WTC11 (cell line): Measurements from ENCODE around the gene TFPI2. TPM values are rescaled to one million over a fixed set of nuclear protein-coding genes. Genes with fewer than 3 reads are reported as not detected.
A peak's percentile ranks its signal among the peaks of the same experiment; 100 is the strongest.

Source experiments
- ATAC-seq: fragments of 200-7000 bp; cut with Tn5 transposase; 2 replicates; pipeline ENCODE4 v1.10.0; 2021; ENCODE audit warnings: mild to moderate bottlenecking, moderate library complexity
- CTCF ChIA-PET: fragments of 300-600 bp; sonication (Branson Sonifier 250); formaldehyde crosslinking; loops from one replicate; lab custom pipeline; 2021; ENCODE audit warnings: antibody characterized with exemption; lab: Charles Lee
- POLR2A ChIA-PET: fragments of 350-600 bp; sonication (Branson Sonifier 250); formaldehyde crosslinking; loops from one replicate; lab custom pipeline; 2021; ENCODE audit warnings: antibody characterized with exemption; lab: Charles Lee
- DNase-seq: peaks from one replicate; pipeline ENCODE4 v3.0.0; 2021; ENCODE audit warnings: low spot score
- H3K27ac Mint-ChIP-seq: 2 replicates; pipeline ENCODE4 v1.8.0; 2021; ENCODE audit warnings: mixed read lengths
- H3K27me3 Mint-ChIP-seq: 2 replicates; pipeline ENCODE4 v1.8.0; 2021; ENCODE audit warnings: low read depth, mild to moderate bottlenecking, moderate library complexity, mixed read lengths
- H3K36me3 Mint-ChIP-seq: 2 replicates; pipeline ENCODE4 v1.8.0; 2021; ENCODE audit warnings: mixed read lengths
- H3K4me1 Mint-ChIP-seq: 2 replicates; pipeline ENCODE4 v1.8.0; 2022; ENCODE audit warnings: mixed read lengths
- H3K4me3 Mint-ChIP-seq: 2 replicates; pipeline ENCODE4 v1.8.0; 2021; ENCODE audit warnings: mild to moderate bottlenecking, moderate library complexity, mixed read lengths
- H3K9me3 Mint-ChIP-seq: 2 replicates; pipeline ENCODE4 v1.8.0; 2021; ENCODE audit warnings: mixed read lengths
- CBFB ChIP-seq: sonication (generic); formaldehyde crosslinking; IDR thresholded peaks from 2 replicates; pipeline ENCODE4 v1.8.1; 2022; ENCODE audit warnings: mild to moderate bottlenecking, low read depth, missing genetic modification reagents
- CREB1 ChIP-seq: sonication (generic); formaldehyde crosslinking; IDR thresholded peaks from 2 replicates; pipeline ENCODE4 v1.8.0; 2023; ENCODE audit warnings: mild to moderate bottlenecking, missing genetic modification reagents
- FOXP1 ChIP-seq: sonication (generic); formaldehyde crosslinking; IDR thresholded peaks from 2 replicates; pipeline ENCODE4 v1.8.0; 2022; ENCODE audit warnings: missing genetic modification reagents, mild to moderate bottlenecking, moderate library complexity, borderline replicate concordance
- JAZF1 ChIP-seq: fragments of 250-450 bp; sonication (Bioruptor Pico); IDR thresholded peaks from 2 replicates; pipeline ENCODE4 v1.9.0; 2021; ENCODE audit warnings: moderate library complexity, mild to moderate bottlenecking, inconsistent platforms
- OVOL2 ChIP-seq: fragments of 250-450 bp; sonication (Bioruptor Pico); IDR thresholded peaks from 2 replicates; pipeline ENCODE4 v1.9.0; 2021; ENCODE audit warnings: mild to moderate bottlenecking, borderline replicate concordance
- PRDM15 ChIP-seq: sonication (generic); formaldehyde crosslinking; IDR thresholded peaks from 2 replicates; pipeline ENCODE4 v1.8.0; 2022; ENCODE audit warnings: missing genetic modification reagents
- PREB ChIP-seq: sonication (generic); formaldehyde crosslinking; IDR thresholded peaks from 2 replicates; pipeline ENCODE4 v1.8.1; 2022; ENCODE audit warnings: mild to moderate bottlenecking, missing genetic modification reagents, moderate library complexity, borderline replicate concordance
- RELA ChIP-seq: sonication (generic); formaldehyde crosslinking; IDR thresholded peaks from 2 replicates; pipeline ENCODE4 v1.8.1; 2022; ENCODE audit warnings: missing genetic modification reagents, mild to moderate bottlenecking, borderline replicate concordance
- ZNF423 ChIP-seq: fragments of 250-450 bp; sonication (Bioruptor Pico); IDR thresholded peaks from 2 replicates; pipeline ENCODE4 v2.1.2; 2022; ENCODE audit warnings: mild to moderate bottlenecking, moderate library complexity
- ZNF532 ChIP-seq: fragments of 250-450 bp; sonication (Bioruptor Pico); IDR thresholded peaks from 2 replicates; pipeline ENCODE4 v1.9.0; 2021; ENCODE audit warnings: mild to moderate bottlenecking, borderline replicate concordance
- ZNF671 ChIP-seq: fragments of 250-450 bp; sonication (Bioruptor Pico); IDR thresholded peaks from 2 replicates; pipeline ENCODE4 v1.8.0; 2021; ENCODE audit warnings: mild to moderate bottlenecking
- total RNA-seq: library from RNA; stranded (reverse); gene quantifications from 3 replicates; pipeline ENCODE4 v1.2.3, GENCODE V29; 2021
- TF ChIP-seq, protein P1 (sequence below): sonication (generic); formaldehyde crosslinking; IDR thresholded peaks from 2 replicates; pipeline ENCODE4 v1.8.1; 2023; ENCODE audit warnings: mild to moderate bottlenecking, moderate library complexity, missing genetic modification reagents
- TF ChIP-seq, protein P2 (sequence below): sonication (generic); formaldehyde crosslinking; IDR thresholded peaks from 2 replicates; pipeline ENCODE4 v1.8.0; 2022; ENCODE audit warnings: mild to moderate bottlenecking, missing genetic modification reagents
- TF ChIP-seq, protein P3 (sequence below): sonication (generic); formaldehyde crosslinking; IDR thresholded peaks from 2 replicates; pipeline ENCODE4 v1.8.1; 2022; ENCODE audit warnings: low read depth, missing genetic modification reagents, borderline replicate concordance

Gene TFPI2
- total RNA-seq, 1 experiment from 2014 or later = 10.4 TPM

DNA sequence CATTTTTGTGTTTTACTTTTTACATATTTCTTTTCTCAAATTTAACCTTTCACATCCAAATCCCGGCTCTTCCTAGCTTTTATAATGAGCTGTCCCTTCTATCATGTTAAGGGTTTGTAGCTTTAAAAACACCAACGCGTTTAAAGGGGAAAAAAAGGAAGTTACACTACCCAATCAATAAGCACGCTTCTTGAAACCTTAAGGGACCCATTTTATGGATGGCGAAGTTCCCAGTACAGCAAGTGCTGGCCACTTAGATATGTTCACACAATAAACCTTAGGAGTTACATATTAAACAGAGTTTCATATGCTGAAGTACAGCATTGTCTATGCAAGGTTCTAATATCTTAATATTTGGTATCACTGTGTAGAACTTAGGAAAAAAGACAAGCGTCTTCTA is 32.7 kb upstream of the TFPI2 start (continued):
- TF ChIP-seq ZNF532 (no peak), ZNF671 (CRISPR knock-in tag) (no peak), CBFB (CRISPR knock-in tag) (no peak), OVOL2 (no peak), JAZF1 (CRISPR knock-in tag) (no peak), FOXP1 (CRISPR knock-in tag) (no peak), CREB1 (no peak)
- TF ChIP-seq, protein P1, sequence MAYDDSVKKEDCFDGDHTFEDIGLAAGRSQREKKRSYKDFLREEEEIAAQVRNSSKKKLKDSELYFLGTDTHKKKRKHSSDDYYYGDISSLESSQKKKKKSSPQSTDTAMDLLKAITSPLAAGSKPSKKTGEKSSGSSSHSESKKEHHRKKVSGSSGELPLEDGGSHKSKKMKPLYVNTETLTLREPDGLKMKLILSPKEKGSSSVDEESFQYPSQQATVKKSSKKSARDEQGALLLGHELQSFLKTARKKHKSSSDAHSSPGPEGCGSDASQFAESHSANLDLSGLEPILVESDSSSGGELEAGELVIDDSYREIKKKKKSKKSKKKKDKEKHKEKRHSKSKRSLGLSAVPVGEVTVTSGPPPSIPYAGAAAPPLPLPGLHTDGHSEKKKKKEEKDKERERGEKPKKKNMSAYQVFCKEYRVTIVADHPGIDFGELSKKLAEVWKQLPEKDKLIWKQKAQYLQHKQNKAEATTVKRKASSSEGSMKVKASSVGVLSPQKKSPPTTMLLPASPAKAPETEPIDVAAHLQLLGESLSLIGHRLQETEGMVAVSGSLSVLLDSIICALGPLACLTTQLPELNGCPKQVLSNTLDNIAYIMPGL (CRISPR knock-in tag) = no peak

GRCh38 chr7:93921607-93922566 is 31.3 kb upstream of the TFPI2 start, which contains the start of gene GNG11:
TSS of gene GNG11 (plus strand) at chr7:93921735. CDS start at chr7:93922138, 403 bp downstream.
- peak; percentile 59 for DNase-seq
- no peaks in the 10 kb centered on the region for H3K27me3 Mint-ChIP-seq
- H3K4me1 Mint-ChIP-seq = peaks cover 23% of the 10 kb centered on the region
- H3K27ac Mint-ChIP-seq = no peak within 1 kb of the TSS; the same call in 1 of the 2 replicates
- POLR2A ChIA-PET = no interaction called here
- peak; percentile 92 for ATAC-seq
- H3K9me3 Mint-ChIP-seq = 0 out of 2 replicates have a peak, but pooled peaks cover 4% of the 10 kb centered on the region
- H3K4me3 Mint-ChIP-seq = peak within 1 kb of the TSS; percentile 67
- TF ChIP-seq, protein P2, sequence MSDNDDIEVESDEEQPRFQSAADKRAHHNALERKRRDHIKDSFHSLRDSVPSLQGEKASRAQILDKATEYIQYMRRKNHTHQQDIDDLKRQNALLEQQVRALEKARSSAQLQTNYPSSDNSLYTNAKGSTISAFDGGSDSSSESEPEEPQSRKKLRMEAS (CRISPR knock-in tag) = 0 out of 2 replicates have a peak, but pooled peaks have one; percentile 23
- TF ChIP-seq ZNF423 (peak; percentile 45), PRDM15 (CRISPR knock-in tag) (0 out of 2 replicates have a peak, but pooled peaks have one; percentile 31), RELA (0 out of 2 replicates have a peak, but pooled peaks have one; percentile 45), CREB1 (no peak), PREB (CRISPR knock-in tag) (no peak)
- TF ChIP-seq, protein P3, sequence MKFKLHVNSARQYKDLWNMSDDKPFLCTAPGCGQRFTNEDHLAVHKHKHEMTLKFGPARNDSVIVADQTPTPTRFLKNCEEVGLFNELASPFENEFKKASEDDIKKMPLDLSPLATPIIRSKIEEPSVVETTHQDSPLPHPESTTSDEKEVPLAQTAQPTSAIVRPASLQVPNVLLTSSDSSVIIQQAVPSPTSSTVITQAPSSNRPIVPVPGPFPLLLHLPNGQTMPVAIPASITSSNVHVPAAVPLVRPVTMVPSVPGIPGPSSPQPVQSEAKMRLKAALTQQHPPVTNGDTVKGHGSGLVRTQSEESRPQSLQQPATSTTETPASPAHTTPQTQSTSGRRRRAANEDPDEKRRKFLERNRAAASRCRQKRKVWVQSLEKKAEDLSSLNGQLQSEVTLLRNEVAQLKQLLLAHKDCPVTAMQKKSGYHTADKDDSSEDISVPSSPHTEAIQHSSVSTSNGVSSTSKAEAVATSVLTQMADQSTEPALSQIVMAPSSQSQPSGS (CRISPR knock-in tag) = no peak
- H3K36me3 Mint-ChIP-seq = no peaks in the 10 kb centered on the region
- CTCF ChIA-PET = interaction anchor here (0.7 to 1.5 kb wide), 9 partner anchors 19 to 473 kb away, joined by 3 to 15 read pairs (median 4); no protein-coding TSS in a partner anchor
